Omental fat pad (tissue), 4 donors: ENCODE results near the gene ASL. TPM values are rescaled to one million over a fixed set of nuclear protein-coding genes. Genes with fewer than 3 reads are reported as not detected.
A peak's percentile ranks its signal among the peaks of the same experiment; 100 is the strongest.
"Not testable (repeated sequence)": the region's sequence is repeated elsewhere in the genome, so short reads cannot be mapped to it uniquely, and the experiment has no call there.

Experiments
- ATAC-seq: fragments of 150-250 bp; one replicate; pipeline ENCODE4 v1.9.1; 2016; ENCODE audit warnings: mild to moderate bottlenecking, moderate library complexity; ENCODE audit not compliant: low FRiP score
- DNase-seq: peaks from one replicate; pipeline ENCODE4 v3.0.0-alpha.2; 2019; ENCODE audit warnings: low spot score
- CTCF ChIP-seq, 3 donors: fragments of 450-650 bp; IDR thresholded peaks; one replicate each; pipeline ENCODE4 v1.5.1; 2016 to 2017; ENCODE audit warnings: antibody characterized with exemption in 3 of 3, mild to moderate bottlenecking in 3 of 3, moderate library complexity in 2 of 3
- total RNA-seq, 4 donors: library from RNA; depleted of rRNA; stranded (reverse); fragments of >200 nt; gene quantifications; one replicate each; pipeline ENCODE4 v1.1.0, GENCODE V29; 2016

Gene ASL
- total RNA-seq, 4 donors from 2014 or later = 17.1 to 42.1 (median 24.7) TPM

GRCh38 chr7:66099551-66100407 lies 24.2 kb downstream of the ASL start:
- TF ChIP-seq CTCF (IDR thresholded peaks at IDR 0.05) = no peak
- ATAC-seq (peak; percentile 93), DNase-seq (peak; percentile 31)

GRCh38 chr7:66100408-66101050 lies 24.9 kb downstream of the ASL start:
- ATAC-seq = no peak

GRCh38 chr7:66102168-66102567 lies 26.5 kb downstream of the ASL start:
- ATAC-seq = not testable (repeated sequence)

More at GRCh38 chr7:66100408-66101050, 24.9 kb downstream of the ASL start:
- no peak for DNase-seq
- TF ChIP-seq CTCF (IDR thresholded peaks at IDR 0.05) = no peak

GRCh38 chr7:66103994-66104393 lies 28.4 kb downstream of the ASL start:
- DNase-seq, ATAC-seq: not testable (repeated sequence)

More at GRCh38 chr7:66102168-66102567, 26.5 kb downstream of the ASL start:
- DNase-seq = not testable (repeated sequence)

- ATAC-seq = no peak
- DNase-seq = no peak
- TF ChIP-seq CTCF (IDR thresholded peaks at IDR 0.05) = no peak
Observed at GRCh38 chr7:66105263-66105748, 29.7 kb downstream of the ASL start.

- DNase-seq, ATAC-seq: not testable (repeated sequence)
Observed at GRCh38 chr7:66108410-66108809, 32.8 kb downstream of the ASL start.

- no peak for DNase-seq
- no peak for ATAC-seq
- TF ChIP-seq CTCF (IDR thresholded peaks at IDR 0.05) = no peak
Observed at GRCh38 chr7:66110856-66111255, 35.2 kb downstream of the ASL start.

GRCh38 chr7:66114743-66115649 lies 39.4 kb downstream of the ASL start, which contains the start of gene CRCP:
Gene CRCP (plus strand): TSS chr7:66114847. CDS start chr7:66114963, 116 bp downstream.
- peak; percentile 52 for DNase-seq
- TF ChIP-seq CTCF (IDR thresholded peaks at IDR 0.05) = no peak
- ATAC-seq = peak; percentile 87

- not testable (repeated sequence) for DNase-seq, ATAC-seq
Observed at GRCh38 chr7:66116680-66117420, 41.2 kb downstream of the ASL start.
